Osteocyte (in vitro differentiated cells): Measurements from ENCODE around the gene LAPTM5. TPM values are rescaled to one million over a fixed set of nuclear protein-coding genes. Genes with fewer than 3 reads are reported as not detected.
A peak's percentile ranks its signal among the peaks of the same experiment; 100 is the strongest.

Experiments used
- DNase-seq: peaks from one replicate; pipeline ENCODE4 v3.0.0; 2021; ENCODE audit warnings: mixed read lengths; ENCODE audit not compliant: unreplicated experiment; ENCODE audit errors: extremely low spot score
- H3K27ac Mint-ChIP-seq: one replicate; pipeline ENCODE4 v1.8.0; 2021; ENCODE audit warnings: mild to moderate bottlenecking, mixed read lengths; ENCODE audit not compliant: unreplicated experiment
- H3K27me3 Mint-ChIP-seq: one replicate; pipeline ENCODE4 v1.8.0; 2021; ENCODE audit warnings: mixed read lengths; ENCODE audit not compliant: unreplicated experiment
- H3K36me3 Mint-ChIP-seq: one replicate; pipeline ENCODE4 v1.8.0; 2021; ENCODE audit warnings: mixed read lengths; ENCODE audit not compliant: unreplicated experiment
- H3K4me1 Mint-ChIP-seq: one replicate; pipeline ENCODE4 v1.8.0; 2021; ENCODE audit warnings: mixed read lengths; ENCODE audit not compliant: unreplicated experiment
- H3K4me3 Mint-ChIP-seq: one replicate; pipeline ENCODE4 v1.8.0; 2021; ENCODE audit warnings: mild to moderate bottlenecking, moderate library complexity, mixed read lengths; ENCODE audit not compliant: unreplicated experiment
- H3K9me3 Mint-ChIP-seq: one replicate; pipeline ENCODE4 v1.8.0; 2021; ENCODE audit warnings: mixed read lengths; ENCODE audit not compliant: unreplicated experiment
- CTCF ChIP-seq: fragments of 200-600 bp; sonication (generic); IDR thresholded peaks from 2 replicates; pipeline ENCODE4 v1.5.0; 2021; ENCODE audit warnings: antibody characterized with exemption, mild to moderate bottlenecking, moderate library complexity
- total RNA-seq: library from RNA; stranded (reverse); gene quantifications from 2 replicates; pipeline ENCODE4 v1.2.1, GENCODE V29; 2021

Gene LAPTM5
- total RNA-seq, 1 donor from 2014 or later = not detected

- Mint-ChIP-seq H3K27me3 (no peaks in the 10 kb centered on the region), H3K27ac (no peak overlapping the region)
- DNase-seq = no peak
Measured at GRCh38 chr1:30764396-30764795, 6.8 kb upstream of the LAPTM5 start.

DNA sequence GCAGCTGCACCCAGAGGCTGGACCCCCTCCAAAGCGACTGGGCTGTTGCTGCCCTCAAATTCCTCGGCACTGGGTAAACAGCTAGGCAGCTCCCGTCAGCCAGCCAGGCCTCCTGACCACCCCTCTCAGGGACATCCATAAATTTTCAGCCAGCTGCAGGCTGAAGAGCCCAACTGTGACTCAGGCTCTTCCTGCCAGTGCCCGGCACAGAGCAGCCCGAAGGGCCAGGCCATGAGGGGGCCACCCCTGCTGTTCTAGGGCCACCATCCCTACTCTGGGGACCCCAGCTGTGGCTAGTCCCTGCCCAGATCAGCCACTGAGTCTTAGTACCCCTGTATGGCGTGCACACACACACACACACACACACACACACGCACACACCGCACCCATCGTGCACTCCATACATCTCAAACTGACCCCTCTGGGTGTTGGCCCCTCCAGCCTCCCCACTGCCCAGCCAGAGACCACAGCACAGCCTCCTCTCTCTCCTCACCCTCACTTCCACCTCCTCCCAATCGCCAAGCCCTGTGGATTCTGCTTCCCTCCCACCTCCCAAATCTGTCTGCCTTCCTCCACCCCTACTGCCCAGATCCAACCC lies 6.2 kb upstream of the LAPTM5 start:
- Mint-ChIP-seq H3K36me3 (no peaks in the 10 kb centered on the region), H3K27me3 (no peaks in the 10 kb centered on the region), H3K9me3 (no peaks in the 10 kb centered on the region), H3K27ac (peak overlapping the region; percentile 71), H3K4me3 (no peak overlapping the region), H3K4me1 (peaks cover 22% of the 10 kb centered on the region)
- no peak for TF ChIP-seq CTCF
- DNase-seq = no peak

More at GRCh38 chr1:30764396-30764795, 6.8 kb upstream of the LAPTM5 start:
- no peaks in the 10 kb centered on the region for H3K9me3 Mint-ChIP-seq
- TF ChIP-seq CTCF = no peak
- H3K4me1 Mint-ChIP-seq = peaks cover 22% of the 10 kb centered on the region
- no peaks in the 10 kb centered on the region for H3K36me3 Mint-ChIP-seq
- no peak overlapping the region for H3K4me3 Mint-ChIP-seq

GRCh38 chr1:30762930-30763650 lies 5.5 kb upstream of the LAPTM5 start:
- Mint-ChIP-seq H3K4me1 (peaks cover 22% of the 10 kb centered on the region), H3K9me3 (no peaks in the 10 kb centered on the region), H3K27me3 (no peaks in the 10 kb centered on the region), H3K27ac (peak overlapping the region; percentile 71), H3K36me3 (no peaks in the 10 kb centered on the region), H3K4me3 (no peak overlapping the region)
- no peak for TF ChIP-seq CTCF
- DNase-seq = no peak

- no peak for TF ChIP-seq CTCF
- Mint-ChIP-seq H3K36me3 (no peaks in the 10 kb centered on the region), H3K4me3 (no peak overlapping the region), H3K27me3 (no peaks in the 10 kb centered on the region), H3K27ac (no peak overlapping the region), H3K4me1 (peaks cover 22% of the 10 kb centered on the region), H3K9me3 (no peaks in the 10 kb centered on the region)
- DNase-seq = no peak
Measured at GRCh38 chr1:30762152-30762929, 4.8 kb upstream of the LAPTM5 start.
